ENCODE measurements around the gene ETNK1.

DNA sequence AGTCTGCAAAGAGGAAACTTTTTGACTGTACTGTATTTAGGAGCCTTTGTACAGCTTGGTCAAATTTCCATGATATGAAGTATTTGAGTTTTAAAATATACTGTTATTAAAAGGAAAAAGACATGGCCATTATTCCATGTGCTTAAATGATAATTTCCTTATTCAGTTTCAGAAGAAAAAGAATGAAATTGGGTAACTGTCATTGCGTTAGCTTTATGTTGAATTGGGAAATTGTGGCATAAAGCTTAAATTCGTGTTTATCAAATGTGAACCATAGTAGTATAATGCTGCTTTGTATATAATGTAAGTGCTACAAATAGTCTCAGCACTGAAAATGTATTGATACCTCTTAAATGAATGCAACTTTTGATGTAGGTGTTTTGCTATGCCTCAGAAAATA, 64.9 kb downstream of the ETNK1 start:
- TF ChIP-seq CTCF (conservative IDR thresholded peaks at IDR 0.05; ENCODE audit: low read length) = no peak
- TF ChIP-seq EZH2phosphoT487 (IDR thresholded peaks at IDR 0.05; ENCODE audit: borderline replicate concordance, low read depth, low read length) = no peak

Data from OCI-LY7 (cell line).